ENCODE data around the gene ATOH7.
"Not testable (repeated sequence)": the region's sequence is repeated elsewhere in the genome, so short reads cannot be mapped to it uniquely, and the experiment has no call there.

The ATOH7 gene

DNA sequence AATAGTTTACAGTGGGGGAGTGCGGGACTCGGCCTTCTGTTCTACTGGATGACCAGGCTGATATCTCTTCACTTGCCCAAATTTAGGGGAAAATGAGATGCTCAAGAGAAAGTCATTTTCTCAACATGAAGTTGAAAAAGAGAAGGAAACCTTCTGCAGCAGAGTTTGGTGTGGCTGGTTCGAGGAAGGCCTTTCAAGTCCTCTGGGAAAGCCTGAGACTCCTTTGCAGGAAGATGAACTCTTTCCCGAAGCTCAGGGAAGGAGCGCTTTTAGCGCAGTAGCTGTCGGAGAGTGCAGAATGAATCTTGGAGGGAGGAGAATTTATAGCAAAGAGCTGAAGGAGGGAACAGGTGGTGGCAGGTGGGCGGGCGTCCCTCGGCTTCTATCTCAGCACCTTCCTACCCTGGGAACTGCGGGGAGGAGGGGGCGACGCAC is at the start of gene ATOH7:
Gene ATOH7, minus strand, starts transcription at position 297 of the 435 bp plus-strand sequence. CDS start 436 bp downstream, outside the sequence.
- DNase-seq (ENCODE audit: low read depth): no peak

DNA sequence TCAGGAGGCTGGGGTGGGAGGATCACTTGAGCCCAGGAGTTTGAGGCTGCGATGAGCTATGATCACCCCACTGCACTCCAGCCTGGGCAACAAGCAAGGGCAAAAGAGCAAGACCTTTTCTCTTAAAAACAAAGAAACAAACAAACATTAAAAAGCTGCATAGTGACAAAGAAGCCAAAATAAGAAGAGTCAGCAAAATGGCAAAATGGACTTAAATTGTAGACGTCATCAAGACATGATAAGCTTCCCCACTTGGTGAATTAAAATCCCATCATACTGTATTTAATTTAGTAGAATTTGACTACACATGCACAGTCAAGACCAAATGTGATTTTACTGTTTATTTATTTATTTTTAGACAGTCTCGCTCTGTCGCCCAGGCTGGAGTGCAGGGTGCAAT is 48.8 kb upstream of the ATOH7 start:
- no peak for DNase-seq (ENCODE audit: low read depth)

DNA sequence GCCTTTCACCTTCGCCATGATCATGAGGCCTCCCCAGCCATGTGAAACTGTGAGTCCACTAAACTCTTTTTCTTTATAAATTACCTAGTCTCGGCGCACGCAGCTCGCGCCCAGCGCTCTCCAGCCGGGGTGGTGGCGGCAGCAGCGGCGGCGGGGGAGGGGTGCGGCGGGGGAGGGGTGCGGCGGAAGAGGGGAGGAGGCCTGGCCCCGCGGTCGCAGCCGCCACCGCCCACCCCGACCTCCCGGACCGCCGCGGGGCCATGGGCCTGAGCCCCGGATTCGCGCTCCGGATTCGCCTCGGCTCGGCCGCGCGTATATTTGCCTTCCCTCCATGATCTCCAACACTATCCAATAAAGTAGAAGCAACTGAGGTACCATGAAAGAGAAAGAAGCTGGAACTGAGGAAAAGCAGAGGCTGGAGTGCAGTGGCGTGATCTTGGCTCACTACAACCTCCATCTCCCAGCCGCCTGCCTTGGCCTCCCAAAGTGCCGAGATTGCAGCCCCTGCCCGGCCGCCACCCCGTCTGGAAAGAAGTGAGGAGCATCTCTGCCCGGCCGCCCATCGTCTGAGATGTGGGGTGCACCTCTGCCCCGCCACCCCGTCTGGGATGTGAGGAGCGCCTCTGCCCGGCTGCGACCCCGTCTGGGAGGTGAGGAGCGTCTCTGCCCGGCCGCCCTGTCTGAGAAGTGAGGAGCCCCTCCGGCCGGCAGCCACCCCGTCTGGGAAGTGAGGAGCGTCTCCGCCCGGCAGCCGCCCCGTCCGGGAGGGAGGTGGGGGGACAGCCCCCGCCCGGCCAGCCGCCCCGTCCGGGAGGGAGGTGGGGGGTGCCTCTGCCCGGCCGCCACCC is 47.2 kb upstream of the ATOH7 start:
- DNase-seq (ENCODE audit: low read depth): not testable (repeated sequence)

DNA sequence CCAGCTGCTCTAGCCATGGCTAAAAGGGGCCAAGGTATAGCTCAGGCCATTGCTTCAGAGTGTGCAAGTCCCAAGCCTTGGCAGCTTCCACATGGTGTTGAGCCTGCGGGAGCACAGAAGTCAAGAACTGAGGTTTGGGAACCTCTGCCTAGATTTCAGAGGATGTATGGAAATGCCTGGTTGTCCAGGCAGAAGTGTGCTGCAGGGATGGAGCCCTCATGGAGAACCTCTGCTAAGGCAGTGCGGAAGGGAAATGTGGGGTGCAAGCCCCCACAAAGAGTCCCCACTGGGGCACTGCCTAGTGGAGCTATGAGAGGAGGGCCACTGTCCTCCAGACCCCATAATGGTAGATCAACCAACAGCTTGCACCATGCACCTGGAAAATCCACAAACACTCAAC is 45.9 kb upstream of the ATOH7 start:
- not testable (repeated sequence) for DNase-seq (ENCODE audit: low read depth)

DNA sequence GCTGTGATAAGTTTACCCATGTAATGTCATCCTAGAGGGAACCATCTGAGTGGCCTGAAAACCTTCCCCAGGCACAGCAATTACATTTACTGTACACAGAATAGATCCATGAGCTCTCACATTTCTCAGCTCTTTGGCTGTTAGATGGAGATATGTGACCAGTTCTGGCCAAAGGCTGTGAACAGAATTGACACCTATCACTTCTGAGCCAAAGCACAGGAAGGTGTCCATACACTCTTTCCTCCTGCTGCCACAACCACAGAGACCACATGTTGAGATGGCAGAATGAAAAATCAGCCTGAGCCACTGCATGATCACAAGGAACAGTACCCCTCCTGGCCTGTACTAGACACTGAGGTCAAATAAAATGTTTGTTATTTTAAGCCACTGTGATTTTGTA is 44.3 kb upstream of the ATOH7 start:
- no peak for DNase-seq (ENCODE audit: low read depth)

DNA sequence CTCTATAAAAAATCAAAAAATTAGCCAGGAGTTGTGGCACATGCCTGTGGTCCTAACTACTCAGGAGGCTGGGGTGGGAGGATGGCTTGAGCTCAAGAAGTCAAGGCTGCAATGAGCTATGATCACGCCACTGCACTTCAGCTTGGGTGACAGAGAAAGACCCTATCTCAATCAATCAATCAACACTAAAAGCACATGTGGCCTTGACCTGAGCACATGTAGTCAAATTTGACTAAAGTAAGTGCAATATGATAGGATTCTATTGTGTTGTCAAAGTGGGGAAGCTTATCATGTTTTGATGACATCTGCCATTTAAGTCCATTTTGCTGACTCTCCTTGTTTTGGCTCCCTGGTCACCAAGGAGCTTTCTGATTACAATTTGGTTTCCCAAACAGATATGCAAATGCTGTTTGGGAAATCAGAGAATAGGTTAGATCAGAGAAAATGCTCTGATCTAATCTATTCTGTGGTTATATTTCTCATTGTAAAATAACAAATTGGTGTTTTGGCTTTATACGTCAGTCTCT is 43.8 kb upstream of the ATOH7 start:
- no peak for DNase-seq (ENCODE audit: low read depth)

DNA sequence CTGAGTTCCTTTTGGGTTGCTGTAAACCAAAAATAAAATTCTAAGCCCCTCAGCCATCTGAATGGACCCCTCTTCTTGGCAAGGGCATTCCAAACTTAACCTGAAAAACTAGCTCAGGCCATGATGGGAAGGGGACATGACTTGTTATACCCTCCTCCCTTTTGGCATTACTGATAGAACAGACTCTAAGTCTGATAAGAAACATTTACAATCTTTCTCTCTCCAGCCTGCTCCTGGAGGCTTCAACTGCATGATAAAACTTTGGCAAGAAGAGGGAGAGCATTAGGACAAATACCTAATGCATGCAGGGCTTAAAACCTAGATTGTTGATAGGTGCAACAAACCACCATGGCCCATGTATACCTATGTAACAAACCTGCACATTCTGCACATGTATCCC is 40.9 kb upstream of the ATOH7 start:
- no peak for DNase-seq (ENCODE audit: low read depth)

DNA sequence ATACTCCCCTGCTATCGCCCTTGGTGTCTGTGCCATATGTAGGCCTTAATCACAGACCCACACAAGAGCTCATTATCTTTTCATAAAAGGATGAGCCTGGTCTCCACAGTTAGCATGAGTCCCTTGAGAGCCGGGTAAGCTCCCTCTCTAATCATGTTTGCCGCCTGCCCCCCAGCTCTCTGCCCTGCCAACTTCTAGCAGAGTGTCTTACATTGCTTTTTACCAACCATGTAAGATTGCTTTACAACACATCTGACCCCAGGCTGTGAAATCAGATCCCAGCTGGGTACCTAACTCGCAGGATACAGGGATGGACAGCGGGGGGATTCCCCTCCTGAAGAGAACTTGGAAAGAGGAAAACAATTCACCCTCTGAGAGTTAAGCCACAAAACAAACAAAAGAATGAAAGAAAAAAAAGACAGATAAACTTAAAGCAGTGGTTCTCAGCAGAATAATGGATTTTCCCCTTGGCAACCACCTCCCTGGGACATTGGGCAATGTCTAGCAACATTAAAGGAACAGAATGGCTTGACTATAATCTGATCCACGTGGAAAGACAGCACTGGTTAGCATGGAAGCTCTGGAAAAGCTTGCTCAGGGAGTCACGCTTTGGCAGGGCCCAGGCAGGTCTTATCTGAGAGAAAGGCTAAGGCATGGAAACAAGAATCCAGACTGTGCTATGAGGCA is 39.4 kb upstream of the ATOH7 start:
- DNase-seq (ENCODE audit: low read depth): no peak

DNA sequence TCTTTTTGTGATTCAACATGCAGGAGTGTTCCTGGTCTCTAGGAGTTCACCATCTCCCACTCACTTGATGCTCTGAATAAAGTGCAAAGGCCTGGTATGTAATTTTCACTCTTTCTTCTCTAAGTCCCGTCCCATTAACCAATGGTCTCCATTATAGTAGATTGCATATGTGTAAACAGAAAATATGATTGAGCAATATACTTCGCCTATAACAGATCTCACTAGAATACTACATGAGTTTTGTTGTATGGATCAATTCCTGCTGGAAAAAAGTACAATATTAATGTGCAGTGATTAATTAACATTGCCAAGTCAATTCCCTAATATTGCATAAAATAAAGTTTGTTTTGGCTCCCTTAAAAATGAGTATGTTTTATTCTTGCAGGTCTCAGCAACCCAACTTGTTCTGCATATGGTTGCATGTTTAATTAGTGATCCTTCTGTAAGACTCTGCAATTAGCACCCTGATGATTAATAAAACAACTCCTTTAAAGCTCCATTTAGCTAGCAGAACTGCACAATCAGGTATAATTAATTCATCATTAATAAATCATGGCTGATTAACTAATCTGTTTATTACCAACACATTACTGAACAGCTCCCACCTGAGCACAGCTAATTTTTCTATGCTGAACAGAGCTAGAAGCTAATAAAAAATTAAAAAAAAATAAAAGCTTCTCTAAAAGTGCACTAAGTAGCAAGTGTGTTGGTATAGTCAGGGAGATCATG is 37.8 kb upstream of the ATOH7 start:
- no peak for DNase-seq (ENCODE audit: low read depth)

DNA sequence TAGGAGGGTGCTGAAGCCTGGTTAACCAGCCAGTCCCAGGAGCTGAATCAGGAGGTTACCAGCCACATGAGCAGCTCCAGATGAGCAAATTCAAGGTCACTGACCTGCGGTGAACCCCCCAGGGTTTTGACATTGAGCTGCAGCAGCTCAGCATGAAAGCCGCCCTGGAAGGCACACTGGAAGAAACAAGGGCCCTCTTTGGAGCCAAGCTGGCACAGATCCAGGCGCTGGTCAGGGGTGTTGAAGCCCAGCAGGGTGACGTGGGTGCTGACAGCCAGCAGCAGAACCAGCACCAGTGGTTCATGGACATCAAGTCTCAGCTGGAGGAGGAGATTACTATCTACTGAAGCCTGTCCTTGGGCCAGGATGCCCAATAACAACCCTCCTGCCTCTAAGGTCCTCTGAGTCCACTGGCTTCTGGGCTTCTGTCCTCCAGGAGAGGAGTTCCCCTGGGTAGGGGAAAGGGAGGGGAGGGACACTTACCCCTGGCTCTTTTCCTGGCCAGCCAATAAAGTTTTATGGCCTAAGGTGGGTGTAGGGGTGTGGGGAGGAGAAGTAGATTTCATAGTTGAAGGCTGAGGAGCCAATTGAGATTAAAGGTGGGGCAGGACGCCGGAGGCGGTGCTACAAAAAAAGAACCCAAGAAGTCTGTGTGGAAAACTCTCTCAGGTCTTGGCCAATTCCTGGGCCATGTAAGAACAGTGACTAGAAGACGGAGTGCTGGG is 29.4 kb upstream of the ATOH7 start:
- no peak for DNase-seq (ENCODE audit: low read depth)

DNA sequence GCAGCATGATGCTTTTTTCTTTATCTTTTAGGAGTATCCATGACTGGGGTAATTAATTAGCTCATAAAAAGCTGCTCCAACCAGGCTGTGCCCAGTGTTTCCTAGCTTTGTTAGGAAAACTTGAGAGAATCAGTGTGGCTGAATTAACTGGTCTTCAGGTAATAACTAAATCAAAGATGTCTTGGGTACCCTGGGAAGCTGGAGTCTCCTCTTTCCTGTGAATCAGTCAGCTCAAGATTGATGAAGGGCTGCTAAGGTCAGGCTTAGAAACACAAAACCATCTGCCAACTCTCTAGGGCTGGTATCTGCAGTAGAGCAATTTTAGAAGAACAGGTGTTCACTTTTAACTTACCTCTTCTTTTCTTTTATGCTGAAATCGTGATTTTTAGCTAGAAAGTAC is 21.4 kb upstream of the ATOH7 start:
- DNase-seq (ENCODE audit: low read depth): no peak

DNA sequence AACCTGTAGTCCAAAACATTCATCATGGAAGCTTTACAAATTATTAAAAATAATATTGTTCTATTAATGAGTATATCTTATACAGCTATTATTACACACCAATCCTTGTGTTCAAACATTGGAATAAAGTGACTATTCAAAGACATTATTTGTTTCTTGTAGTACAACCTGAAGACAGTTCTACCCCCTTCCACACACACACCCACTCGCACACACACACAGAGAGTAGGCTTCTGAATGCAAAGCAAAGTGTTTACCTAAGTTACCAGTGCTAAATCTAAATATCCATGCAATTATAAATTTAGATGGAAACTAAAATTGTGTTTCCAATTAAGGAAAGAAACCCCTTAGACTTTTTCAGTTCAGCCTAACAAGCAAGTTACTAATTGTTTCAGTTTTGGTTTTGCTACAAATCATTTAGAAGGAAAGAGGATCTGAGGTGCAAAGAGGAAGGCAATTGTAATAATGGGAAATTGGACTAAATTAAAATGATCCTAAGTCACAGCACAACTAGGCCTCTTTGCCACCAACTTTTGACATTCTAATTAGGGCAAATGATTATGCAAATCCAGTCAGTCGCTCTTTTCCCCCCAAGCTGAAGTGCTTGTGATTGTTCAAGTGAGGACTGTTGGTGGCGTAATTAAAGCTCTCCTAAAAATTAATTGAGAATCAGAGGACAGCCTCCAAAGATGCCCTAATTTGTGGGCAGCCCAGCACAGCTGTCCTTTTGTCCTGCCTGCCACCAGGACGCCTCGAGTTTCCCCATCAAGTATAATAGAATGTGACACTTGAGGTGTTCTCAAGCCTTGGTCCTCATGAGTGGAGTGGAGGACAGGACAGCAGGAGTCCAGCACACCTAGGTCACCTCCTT is 19.9 kb upstream of the ATOH7 start:
- DNase-seq (ENCODE audit: low read depth): no peak

DNA sequence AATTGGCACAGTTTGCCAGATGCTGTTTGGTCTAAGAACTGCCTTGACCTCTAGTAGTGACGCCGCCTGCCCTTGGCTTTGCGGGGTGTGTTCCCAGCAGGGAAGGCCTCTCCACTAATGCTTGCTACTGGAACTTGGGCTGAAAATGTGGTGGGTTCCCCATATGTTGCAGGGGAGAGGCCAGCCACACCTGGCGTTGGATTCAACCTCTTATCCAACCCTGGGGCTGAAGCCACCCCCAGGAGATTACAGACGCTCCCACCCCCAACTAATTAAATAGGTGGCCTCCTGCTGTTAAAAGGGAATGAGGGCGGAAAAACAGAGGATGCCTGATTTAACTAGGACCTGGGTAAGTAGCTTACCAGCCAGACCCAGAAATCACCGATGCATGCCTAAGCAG is 19.2 kb upstream of the ATOH7 start:
- DNase-seq (ENCODE audit: low read depth): no peak

DNA sequence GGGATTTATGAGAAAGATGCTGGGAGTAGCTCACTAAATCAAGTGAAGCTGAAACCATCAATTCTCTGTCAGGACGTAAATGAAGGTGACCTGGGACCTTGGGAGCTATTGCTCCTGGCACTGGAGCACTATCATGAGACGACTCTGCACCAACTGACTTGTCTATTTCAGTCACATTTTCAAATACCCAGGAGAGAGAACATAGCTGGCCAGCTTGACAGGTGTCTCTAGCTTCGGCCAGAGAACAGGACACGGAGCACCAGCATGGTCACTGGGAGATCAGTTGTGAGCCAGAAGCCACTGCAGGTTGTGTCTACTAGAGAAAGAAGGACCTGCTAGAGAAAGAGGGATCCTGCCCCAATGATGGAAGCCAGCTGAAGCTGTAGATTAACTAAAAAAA is 17.4 kb upstream of the ATOH7 start:
- no peak for DNase-seq (ENCODE audit: low read depth)

DNA sequence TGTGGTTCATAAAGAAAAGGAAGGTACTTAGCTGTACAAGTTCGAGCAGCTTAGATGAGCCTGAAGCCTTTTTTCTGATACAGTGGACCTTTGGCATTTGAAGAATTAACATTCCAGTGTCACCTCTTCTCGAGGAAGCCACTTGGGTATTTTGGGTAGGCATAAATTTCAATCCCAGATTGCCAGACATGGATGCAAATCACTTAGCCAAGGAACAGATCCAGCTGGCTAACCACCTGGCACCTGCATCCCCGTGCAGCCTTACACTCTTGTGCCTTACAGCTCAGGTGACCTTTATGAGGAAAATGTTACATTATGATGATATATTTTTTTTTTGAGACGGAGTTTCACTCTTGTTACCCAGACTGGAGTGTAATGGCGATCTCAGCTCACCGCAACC is 16.0 kb upstream of the ATOH7 start:
- no peak for DNase-seq (ENCODE audit: low read depth)

DNA sequence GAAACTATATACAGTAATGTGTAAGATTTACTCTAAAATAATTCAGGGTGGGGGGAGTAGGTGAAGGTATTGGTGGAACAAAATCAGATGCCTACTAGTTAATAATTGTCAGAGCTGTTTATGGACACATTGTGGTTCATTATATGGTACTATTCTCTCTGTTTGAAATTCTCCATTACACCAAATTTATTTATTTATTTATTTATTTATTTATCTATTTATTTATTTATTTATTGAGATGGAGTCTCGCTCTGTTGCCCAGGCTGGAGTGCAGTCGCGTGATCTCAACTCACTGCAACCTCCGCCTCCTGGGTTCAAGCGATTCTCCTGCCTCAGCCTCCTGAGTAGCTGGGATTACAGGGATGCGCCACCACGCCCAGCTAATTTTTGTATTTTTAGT is 14.5 kb upstream of the ATOH7 start:
- DNase-seq (ENCODE audit: low read depth): not testable (repeated sequence)

DNA sequence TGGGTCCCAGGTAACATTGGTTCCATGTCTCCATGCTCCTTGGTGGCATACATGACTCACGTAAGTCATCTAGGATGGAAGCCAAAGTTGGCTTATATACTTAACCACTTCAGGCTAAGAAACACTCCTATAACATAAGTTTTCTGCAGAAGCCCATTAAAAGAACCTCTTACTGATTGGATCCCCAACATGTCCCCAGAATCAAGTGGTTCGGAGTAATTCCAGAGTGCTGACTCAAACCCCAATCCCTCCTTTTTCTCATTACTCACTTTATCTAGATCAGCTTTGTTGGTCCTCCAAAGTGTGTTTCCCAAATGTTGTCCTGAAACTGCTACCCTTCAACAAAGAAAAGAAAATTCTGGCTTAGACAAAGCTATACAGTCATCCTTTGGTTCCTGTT is 10.1 kb upstream of the ATOH7 start:
- DNase-seq (ENCODE audit: low read depth): no peak

DNA sequence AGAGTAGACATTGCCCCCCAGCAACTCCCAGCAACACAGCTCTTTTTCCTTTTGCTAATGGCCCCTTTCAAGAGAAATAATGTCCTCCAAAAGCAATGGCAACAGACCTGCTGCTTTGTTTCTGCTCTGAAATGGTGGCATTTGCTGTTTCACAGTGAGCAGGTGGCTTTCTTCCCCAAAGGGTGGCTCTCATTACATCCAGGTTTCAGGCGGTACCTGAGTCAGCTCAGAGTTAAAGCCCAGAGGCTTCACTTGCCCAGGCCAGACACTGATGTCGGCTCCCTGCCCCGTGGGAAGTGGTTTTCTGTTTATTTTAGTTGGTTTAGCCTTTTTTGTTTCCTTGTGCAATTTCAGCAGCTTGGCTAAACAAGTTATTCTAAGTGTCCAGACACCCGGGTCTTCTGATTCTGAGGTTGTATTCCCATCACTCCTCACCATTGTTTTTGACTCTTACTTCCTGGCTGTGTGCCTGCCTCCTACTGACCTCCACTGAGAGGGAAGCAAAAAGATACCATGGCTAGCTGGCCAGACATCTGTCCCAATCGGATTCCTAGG is 7.8 kb upstream of the ATOH7 start:
- DNase-seq (ENCODE audit: low read depth): no peak

DNA sequence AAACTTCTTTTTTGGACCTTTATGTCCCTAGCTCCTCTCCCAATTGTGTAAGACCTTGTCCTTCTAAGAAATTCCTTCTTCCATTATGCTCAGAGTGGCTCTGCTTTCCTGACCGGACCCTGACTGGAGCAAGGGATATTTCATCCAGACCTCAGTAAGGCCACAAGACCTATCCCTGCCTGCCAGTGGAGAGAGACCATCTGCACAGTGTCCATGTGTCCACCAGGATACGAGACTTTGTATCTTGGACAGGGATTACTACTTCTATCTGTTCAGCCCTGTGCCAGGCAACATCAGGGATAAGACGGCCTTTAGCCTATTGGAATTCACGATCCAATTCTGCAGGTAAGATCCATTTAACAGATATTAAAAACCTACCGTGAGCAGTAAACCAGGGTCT is 7.2 kb upstream of the ATOH7 start:
- no peak for DNase-seq (ENCODE audit: low read depth)

DNA sequence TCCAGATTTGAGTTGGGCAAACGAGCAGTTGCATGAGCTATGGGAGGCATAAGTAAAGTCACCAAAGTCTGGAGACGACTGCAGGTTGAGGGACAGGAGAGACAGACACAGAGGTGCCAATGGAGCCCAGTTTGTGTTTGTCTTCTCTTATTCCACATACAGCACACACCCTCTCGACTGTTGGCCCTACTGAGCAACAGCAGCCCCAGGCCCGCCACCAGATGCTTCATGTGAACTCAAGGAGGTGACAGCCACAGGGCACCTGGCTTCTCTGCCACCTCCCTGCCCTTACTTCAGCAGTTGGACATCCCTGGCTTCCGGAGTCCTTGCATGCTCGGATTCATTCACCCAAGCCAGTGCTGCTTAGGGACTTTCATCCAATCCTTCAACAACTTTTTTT is 6.5 kb upstream of the ATOH7 start:
- DNase-seq (ENCODE audit: low read depth): no peak

DNA sequence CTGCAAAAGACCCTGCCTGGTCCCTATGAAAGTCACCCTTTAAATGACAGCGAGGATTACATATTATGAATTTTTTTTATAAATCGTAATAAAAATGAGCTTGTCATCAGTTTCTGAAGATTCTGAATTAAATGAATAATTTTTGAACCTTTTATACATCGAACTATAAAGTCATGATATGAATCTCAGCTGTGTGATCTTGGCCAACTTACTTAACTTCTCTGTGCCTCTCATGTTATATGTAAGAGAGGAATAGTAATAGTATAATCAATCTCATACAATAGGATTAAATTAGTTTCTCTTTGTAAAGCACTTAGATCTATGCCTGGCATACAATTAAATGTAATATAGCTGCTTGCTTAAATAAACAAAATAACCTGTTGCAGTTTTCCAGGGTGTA is 5.3 kb upstream of the ATOH7 start:
- no peak for DNase-seq (ENCODE audit: low read depth)
